HG03060 (cell line): ENCODE measurements around the gene DHODH.

ENCODE experiments used
- ATAC-seq: cut with Tn5 transposase; IDR thresholded peaks from one replicate; pipeline ENCODE4 v1.9.1; 2021; ENCODE audit warnings: low read depth, moderate number of reproducible peaks; ENCODE audit not compliant: unreplicated experiment

DHODH gene

DNA sequence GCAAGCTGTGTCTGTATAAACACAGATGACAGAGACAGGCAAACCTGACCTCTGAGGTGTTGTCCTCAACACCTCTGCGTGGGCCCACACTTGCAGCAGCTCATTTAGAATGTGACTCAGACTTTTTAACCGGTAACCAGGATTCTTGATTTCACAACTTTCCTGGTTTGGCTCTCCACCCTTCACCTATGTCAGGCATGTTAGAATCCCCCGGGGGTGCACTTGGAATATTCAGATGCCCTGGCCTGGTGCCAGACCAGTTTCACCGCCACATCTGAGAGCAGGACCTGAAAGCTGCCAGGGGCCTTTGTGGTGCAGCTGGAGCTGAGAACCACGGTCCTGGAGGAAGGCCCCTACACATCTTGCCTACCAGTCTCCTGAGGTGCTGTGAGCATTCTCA is 4.8 kb downstream of the DHODH start:
- ATAC-seq, result no peak

DNA sequence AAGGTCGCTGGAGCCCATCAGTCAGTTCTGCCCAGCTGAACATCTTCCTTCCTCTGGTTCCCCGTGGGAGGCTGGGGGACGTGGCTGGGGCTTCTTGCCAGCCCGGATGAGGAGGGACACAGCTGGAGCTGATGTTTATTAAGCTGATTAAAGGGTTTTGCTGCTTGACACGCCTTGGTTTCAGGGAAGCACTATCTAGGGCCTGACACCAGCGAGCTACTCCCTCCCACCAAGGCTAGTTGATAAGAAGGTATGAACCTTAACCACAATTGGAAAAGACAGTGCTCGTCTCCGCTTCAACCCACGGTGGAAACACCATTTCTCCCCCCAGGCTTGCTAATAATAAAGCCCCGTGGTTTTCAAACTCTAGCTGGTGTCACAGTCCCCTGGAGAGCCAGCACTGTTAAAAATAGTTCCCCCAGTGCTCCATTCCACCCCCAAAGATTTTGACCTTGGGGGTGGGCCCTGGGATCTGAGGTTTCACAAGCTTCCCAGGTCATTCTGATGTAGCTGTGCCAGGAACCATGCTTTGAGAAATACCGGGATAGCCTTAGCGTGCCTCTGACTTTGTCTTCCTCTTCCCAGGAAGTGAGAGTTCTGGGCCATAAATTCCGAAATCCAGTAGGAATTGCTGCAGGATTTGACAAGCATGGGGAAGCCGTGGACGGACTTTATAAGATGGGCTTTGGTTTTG is 5.5 kb downstream of the DHODH start:
- no peak for ATAC-seq

DNA sequence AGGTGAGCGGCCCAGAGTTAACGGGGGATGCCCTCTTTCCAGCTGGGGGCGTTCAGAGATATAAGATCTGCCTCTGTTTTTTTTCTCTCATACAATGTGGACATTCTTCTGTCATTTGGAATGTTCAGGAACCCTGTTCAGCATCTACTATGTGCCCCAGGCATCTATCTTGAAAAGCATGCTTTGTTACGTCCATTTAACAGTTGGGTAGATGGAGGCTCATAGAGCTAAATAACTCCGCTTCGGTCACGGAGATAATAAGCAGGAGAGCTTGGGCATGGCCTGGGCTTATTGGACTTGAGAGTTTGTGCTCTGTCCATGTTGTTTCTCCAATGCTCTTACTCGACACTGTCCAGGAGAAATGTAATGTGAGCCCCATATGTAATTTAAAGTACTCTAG is 6.1 kb downstream of the DHODH start:
- no peak for ATAC-seq

DNA sequence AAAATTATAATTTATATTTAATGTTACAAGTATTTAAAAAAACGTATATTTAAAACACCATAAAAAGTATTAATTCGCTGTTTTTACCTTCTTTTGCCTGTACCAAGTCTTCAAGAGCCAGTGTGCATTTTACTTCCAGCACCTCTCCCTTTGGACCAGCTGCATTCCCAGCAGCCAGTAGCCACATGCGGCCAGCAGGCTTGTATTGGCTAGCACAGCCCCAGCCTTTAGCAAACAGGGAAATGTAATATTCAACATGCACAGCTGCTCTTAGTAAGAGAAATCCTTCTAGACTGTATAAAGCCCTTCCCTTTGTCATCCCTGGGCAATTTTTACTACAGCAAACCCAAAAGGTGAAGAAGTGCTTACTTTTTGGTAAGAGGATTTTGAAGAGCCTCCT is 6.6 kb downstream of the DHODH start:
- no peak for ATAC-seq

DNA sequence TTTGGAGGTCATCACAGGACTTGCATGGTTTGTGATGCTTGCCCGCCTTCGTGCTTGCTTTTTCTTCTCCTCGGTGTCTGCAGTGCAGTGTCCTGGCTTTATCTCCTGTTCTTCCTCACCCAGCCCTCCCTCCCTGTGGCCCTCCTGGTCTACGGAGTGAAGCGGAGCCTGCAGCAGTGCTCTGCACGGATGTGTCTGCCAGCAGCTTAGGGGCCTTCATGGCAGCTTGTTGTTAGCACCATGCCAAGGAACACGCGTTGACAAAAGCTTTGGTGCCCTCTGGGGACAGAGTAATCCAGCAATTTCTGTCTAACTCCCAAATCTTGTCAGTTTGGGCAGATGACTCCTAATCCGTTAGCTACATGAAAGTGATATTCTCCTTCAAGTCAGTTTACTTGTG is 9.9 kb downstream of the DHODH start:
- no peak for ATAC-seq

DNA sequence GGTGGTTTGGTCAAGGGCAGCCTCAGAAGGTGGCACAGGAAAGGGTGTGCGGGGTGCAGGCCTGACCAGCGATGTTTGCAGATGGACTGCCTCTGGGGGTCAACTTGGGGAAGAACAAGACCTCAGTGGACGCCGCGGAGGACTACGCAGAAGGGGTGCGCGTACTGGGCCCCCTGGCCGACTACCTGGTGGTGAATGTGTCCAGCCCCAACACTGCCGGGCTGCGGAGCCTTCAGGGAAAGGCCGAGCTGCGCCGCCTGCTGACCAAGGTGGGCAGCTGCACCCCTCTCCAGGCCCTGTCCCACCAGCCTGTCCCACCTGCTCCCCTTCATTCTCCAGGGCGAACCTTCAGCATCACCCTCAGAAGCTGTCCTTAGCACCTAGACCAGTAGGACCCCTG is 12.5 kb downstream of the DHODH start:
- no peak for ATAC-seq

DNA sequence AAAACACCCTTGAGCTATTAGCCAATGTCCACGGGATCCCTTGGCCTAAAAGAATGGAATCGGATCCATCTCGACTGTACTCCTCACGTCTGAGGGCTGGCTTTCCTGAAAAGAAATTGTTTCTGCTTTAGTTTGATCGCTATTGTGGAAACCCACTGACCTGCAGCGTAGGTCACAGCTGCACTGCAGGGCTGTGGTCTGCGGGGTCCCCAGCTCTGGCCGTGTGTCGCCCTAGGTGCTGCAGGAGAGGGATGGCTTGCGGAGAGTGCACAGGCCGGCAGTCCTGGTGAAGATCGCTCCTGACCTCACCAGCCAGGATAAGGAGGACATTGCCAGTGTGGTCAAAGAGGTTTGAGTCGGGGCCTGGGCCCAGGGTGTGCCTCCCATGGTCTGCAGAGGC is 13.6 kb downstream of the DHODH start:
- no peak for ATAC-seq

DNA sequence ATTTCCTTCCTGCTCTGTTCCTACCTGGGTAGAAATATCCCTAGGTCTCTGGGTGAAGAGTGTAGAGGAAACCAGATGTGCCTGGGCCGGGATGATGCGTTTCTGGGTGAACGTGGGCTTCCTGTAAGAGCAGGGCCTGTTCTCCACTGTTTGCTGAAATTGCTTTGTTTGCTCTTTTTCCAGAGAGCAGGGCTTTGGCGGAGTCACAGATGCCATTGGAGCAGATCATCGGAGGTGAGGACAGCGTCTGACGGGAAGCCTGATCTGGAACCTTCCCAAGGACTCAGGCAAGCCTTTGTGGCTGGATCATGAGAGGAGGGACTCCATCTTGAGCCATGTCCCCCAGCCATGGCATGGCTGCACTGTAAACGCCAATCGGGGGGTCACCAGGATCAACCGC is 15.4 kb downstream of the DHODH start:
- no peak for ATAC-seq

DNA sequence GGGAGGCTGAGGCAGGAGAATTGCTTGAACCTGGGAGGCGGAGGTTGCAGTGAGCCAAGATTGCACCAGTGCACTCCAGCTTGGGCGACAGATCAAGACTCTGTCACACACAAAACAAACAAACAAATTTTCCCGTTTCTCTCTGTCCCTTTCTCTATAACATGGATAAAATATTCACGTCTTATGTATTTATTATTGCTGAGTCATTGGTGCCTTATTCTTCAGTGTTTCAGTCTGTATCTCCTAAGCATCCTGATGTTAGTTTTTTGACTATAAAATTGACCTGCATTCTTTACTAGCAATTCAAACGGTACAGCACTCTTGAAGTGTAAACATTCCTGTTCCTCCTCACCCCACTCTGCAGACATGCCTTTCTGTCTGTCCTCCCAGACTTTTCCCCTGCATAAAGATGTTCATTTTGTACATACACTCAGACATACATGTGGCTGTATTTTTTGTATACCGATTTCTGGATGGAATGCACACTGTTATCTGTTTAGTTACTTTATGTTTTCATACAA is 16.4 kb downstream of the DHODH start:
- ATAC-seq, result no peak

DNA sequence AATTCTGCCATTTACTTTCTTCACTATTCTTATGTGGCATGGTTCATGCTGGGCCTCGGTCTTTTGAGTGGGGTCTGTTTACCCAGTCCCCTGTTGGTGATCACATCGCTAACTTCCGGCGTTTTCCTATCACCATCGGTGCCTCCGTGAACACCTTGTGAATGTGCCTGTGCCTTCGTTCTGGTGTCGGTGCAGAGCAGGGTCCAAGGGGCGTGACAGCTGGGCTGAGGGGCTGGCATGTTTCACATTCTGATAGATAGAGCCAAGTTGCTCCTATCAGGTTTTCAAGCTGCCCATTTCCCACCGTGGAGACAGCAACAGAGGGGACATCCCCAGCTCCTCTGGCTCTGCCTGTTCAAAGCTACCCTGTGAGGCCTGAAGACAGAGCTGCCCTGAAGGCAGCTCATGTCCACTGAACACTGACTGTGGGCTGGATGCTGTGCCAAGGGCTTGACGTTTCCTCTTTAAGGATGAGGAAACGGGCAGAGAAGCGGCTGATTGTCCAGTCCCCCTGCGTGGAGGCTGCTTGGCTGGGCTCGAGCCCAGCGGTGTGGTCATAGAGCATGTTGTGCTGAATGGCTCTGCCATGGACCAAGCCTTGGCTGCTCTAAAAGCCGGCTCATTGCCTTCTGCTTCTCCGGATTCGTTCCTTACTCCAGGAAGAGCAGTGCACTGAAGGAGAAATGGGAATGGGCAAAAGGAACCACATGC is 17.0 kb downstream of the DHODH start:
- ATAC-seq, result no peak

DNA sequence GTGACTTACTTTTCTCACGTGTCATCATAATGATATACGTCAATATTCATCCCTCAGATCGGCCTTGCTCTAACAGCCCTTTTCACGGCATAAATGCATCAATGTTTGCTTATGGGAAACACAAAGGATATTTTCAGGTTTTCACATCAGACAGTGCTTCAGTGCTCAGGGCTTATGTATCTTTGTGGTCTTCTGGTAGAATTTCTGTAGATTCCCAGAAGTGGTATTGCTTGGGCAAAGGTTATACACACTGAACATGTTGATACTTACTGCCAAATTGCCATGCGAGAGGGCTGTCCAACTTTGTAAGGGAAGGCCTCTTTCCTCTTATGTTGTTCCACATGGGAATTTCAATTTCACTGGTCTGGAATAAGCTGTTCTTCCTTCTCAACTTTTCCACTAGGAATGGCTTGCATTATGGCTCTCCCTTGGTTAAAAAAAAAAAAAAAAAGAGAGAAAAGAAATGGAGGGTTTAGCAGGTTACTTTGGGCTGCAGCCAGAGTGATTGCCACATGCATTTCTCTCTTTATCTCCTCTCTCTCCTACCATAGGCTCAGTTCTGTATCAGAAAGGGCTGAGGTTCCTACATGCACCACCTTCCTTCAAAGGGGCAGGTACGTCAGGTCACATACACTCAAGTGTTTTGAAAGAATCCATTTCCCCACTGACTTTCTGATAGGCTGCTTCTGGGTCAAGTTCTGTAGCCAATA is 19.3 kb downstream of the DHODH start:
- no peak for ATAC-seq

DNA sequence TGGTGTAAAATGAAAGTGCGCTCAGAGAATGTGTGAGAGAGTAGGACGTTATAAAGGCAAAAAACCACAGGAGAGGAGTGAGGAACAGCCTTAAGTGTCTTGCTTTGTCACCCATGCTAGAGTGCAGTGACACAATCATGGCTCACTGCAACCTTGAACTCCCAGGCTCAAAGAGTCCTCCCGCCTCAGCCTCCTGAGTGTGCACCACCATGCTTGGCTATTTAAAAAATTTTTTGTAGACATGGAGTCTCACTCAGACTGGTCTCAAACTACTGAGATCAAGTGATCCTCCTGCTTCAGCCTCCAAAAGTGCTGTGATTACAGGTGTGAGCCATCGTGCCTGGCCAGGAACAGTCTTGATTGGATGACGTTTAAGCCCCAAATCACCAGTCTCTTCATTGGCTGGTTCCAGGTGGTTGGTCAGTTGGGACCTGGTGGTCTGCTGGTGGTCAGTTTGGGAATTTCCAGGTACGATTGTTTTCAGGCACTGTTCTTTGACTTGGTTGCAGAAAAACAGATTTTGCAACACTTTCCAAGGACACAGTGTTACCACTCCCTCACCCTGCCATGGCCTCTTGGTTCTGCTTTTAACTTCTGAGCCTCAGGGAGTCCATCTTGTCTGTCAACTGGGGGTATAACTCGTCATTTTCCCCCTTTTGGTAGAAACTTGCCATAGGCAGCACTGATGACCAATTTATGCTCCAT is 21.2 kb downstream of the DHODH start:
- ATAC-seq, result no peak

DNA sequence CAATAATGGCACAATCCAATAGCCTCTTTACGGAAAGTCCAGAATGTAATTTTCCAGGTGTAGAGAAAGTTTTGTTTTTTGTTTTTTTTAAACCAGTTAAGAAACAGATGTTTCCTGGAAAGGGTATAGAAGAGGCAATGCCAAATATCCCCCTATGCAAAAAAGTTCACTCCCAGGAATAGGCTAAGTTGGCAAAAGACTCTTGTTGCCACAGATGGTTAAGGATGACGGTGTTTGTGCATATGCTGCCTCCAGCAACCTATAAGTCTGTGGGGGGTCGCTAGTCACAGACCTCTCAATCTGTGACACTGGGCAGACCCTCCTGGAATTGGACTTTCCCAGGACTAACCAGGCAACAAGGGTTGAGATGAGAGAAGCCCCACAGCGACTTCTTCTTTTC is 24.9 kb downstream of the DHODH start:
- no peak for ATAC-seq

DNA sequence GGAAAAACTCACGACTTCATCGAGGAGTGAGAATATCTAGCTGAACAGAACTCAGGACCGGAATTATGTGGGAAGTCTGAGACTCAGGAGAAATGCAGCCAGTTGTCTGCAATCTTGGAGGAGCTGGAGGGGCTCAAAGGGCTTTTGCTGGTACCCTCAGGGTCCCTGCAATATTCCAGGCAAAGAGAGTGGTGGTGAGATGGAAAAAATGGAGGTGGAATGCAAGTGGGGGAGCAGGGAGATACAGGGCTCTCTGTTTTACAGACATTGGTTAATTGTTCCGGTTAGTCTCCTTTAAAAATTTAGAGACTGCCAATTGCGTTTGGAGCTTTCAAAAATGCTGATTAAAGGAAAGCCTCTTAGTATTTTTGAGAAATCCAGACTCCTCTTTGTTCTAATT is 27.6 kb downstream of the DHODH start:
- no peak for ATAC-seq

DNA sequence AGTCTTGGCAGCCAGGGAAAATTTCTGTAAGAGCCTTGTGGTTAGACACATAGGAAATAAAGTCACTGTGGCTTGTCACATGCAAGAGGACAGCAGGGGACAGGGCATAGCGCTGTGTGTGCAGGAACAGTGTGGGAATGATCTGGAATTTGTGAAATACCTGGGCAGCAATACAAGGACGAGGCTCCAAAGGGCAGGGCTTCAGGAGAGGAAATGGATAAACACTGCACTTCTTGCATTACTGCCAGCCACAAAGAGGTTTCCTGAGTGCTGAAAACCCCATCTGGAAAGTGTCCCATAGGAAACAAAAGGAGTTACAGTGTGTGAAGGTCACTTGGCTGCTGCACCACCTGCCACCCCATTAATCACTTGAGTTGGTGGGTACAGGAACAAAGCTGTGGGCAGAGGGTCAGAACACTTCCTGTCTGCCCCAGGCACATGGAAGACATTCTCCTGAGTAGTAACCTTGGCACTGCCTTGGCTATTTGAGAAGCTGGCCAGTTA is 33.7 kb downstream of the DHODH start:
- no peak for ATAC-seq

DNA sequence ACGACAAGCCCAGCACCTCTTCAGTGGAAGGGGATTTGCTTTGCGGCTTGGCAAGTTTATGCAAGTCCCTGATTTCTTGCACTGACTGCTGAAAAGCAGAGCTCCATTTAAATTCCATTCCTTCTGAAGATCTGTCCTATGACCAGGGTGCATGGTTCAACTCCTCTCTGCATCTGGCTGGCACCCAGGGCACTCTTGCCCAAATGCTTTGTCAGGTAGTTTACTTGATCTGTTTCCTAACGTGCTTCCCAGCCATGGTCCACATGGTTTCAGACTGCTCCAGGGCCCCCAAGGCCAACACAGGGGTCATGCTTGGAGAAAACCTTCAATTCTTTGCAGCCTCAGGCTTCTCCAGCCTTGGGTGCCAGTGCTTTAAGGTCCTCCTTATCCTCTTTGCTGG is 34.5 kb downstream of the DHODH start:
- ATAC-seq, result no peak

DNA sequence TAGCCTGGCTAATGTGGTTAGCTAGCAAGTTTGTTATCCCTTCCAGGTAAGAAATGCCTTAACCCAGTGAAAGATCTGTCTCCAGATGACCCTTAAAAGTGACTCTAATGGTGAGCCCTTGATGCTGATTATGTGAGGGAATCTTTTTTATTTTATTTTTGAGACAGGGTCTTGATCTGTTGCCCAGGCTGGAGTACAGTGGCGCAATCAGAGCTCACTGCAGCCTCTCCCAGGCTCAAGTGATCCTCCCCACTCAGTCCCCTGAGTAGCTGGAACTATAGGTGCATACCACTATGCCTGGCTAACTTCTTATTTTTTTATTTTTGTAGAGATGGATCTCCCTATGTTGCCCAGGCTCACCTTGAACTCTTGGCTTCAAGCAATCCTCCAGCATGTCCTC is 35.0 kb downstream of the DHODH start:
- no peak for ATAC-seq

DNA sequence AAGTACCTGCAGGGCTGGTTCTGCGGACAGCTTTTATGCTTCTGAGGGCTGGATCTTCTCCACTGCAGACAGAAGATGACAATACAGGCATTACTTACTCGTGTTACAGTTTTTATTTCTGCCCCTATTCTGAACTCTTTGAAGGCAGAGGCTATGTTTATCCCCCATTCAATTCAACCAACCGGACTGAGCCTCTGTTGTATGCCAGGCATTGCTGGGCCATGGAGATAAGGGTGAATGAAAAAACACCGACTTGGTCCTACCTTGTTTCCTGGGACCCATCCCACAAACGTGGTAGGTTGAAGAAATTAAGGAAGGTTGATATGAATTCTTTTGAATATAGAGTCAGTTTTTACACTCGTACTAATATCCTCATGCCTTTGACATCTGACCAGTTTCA is 35.8 kb downstream of the DHODH start:
- ATAC-seq, result no peak

DNA sequence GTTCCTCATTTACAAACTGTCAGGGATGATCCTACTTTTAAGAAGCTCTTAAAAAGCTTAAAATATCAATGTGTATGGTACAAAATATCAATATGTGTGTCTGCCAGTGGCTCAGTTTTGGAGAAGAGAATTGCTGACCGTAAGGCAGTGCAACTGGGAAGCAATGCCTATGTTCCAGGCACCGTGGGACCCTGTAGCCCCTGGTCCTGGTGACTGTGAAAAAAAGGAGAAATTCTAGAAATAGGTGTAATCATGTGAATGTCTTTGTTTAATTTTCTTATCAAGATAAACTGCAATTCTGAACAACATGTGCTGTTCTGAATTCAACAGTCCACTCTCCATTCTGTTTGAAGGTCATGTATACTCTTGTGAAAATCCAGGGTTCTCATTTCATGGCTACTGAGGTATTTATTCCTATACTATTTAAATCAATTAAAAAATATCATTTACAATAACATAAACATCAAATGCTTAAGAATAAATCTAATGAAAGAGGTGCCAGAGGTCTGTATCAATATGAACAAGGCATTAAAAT is 36.3 kb downstream of the DHODH start:
- no peak for ATAC-seq

DNA sequence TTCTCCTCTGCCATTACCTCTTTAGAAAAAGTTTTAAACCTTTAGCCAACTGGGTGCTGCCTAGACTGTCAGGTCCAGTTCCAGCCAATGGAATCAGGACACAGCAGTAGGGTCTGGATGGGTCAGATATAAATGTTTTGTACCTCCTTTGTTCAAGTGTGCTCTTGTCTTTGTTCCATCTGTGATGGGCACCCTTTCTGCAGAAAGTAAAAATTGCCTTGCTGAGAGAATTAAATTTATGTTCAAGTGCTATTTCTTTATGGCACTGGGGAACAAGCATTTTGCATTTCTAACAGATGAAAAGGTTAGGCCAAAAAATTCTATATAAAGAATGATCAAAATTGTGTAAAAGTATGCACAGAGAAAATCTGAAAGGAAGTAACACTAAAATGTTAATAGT is 40.6 kb downstream of the DHODH start:
- ATAC-seq, result no peak
